HCT116 (cell line): Measurements from ENCODE around the gene PIEZO2.

Source experiments
- CBX3 ChIP-seq: IDR thresholded peaks from 2 replicates; pipeline ENCODE4 v1.6.1; 2012; ENCODE audit warnings: low read depth
- EZH2 ChIP-seq: fragments of 200-600 bp; sonication (generic); IDR thresholded peaks from 2 replicates; pipeline ENCODE4 v1.6.1; 2017; ENCODE audit warnings: antibody characterized with exemption, mixed run types
- EZH2phosphoT487 ChIP-seq: fragments of 200-600 bp; IDR thresholded peaks from 2 replicates; pipeline ENCODE4 v1.6.1; 2018; ENCODE audit warnings: antibody characterized with exemption, borderline replicate concordance
- JUND ChIP-seq: IDR thresholded peaks from 2 replicates; pipeline ENCODE4 v1.6.1; 2012
- POLR2A ChIP-seq: IDR thresholded peaks from 2 replicates; pipeline ENCODE4 v1.7.0; 2011; ENCODE audit warnings: borderline replicate concordance; ENCODE audit not compliant: insufficient read depth, insufficient read length; ENCODE audit errors: extremely low read depth
- RAD21 ChIP-seq: IDR thresholded peaks from 2 replicates; pipeline ENCODE4 v1.6.1; 2012; ENCODE audit warnings: low read depth, mild to moderate bottlenecking
- YY1 ChIP-seq: IDR thresholded peaks from 2 replicates; pipeline ENCODE4 v1.6.1; 2011; ENCODE audit warnings: low read length, low read depth, moderate library complexity, mild to moderate bottlenecking; ENCODE audit not compliant: insufficient replicate concordance; ENCODE audit errors: extremely low read depth
- ZNF274 ChIP-seq: fragments of 200-500 bp; sonication (Bioruptor generic); IDR thresholded peaks from 2 replicates; pipeline ENCODE4 v1.6.1; 2014; ENCODE audit warnings: mild to moderate bottlenecking, low read depth, low read length, inconsistent platforms
- TF ChIP-seq, protein P1 (sequence below): IDR thresholded peaks from 2 replicates; pipeline ENCODE4 v1.6.1; 2012; ENCODE audit warnings: low read depth
- TF ChIP-seq, protein P2 (sequence below): IDR thresholded peaks from 2 replicates; pipeline ENCODE4 v1.6.1; 2012
- TF ChIP-seq, protein P3 (sequence below), 3 experiments: fragments of 200-600 bp in 1 of 3; sonication (generic) in 1 of 3; IDR thresholded peaks in 2 of 3; conservative IDR thresholded peaks in 1 of 3; 2 replicates each; pipeline ENCODE4 v1.5.1; 2012 to 2017; ENCODE audit warnings: low read depth in 2 of 3, low read length in 2 of 3, antibody characterized with exemption in 1 of 3, borderline replicate concordance in 1 of 3, control low read depth in 1 of 3, mild to moderate bottlenecking in 1 of 3, mixed read lengths in 1 of 3, mixed run types in 1 of 3, moderate library complexity in 1 of 3; ENCODE audit not compliant: insufficient read depth in 1 of 3

DNA sequence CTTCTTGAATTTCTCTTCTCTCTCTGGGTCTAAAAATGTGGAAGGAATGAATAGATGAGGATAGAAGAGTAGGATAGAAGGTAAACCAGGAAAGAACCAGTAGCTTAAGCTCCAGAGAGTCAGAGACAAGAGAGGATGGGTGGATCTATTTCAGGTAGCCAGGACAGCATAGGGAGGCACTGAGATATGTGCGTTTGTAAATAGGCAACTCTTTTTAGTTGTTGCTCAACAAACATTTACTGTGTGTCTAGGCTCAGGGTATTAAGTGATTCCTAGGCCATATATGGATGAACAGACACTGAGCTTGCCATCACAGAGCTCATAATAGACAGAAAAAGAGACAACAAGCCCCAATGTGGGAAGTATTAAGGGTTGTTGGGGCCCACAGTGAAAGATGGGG, 463.1 kb downstream of the PIEZO2 start:
- TF ChIP-seq, protein P1, sequence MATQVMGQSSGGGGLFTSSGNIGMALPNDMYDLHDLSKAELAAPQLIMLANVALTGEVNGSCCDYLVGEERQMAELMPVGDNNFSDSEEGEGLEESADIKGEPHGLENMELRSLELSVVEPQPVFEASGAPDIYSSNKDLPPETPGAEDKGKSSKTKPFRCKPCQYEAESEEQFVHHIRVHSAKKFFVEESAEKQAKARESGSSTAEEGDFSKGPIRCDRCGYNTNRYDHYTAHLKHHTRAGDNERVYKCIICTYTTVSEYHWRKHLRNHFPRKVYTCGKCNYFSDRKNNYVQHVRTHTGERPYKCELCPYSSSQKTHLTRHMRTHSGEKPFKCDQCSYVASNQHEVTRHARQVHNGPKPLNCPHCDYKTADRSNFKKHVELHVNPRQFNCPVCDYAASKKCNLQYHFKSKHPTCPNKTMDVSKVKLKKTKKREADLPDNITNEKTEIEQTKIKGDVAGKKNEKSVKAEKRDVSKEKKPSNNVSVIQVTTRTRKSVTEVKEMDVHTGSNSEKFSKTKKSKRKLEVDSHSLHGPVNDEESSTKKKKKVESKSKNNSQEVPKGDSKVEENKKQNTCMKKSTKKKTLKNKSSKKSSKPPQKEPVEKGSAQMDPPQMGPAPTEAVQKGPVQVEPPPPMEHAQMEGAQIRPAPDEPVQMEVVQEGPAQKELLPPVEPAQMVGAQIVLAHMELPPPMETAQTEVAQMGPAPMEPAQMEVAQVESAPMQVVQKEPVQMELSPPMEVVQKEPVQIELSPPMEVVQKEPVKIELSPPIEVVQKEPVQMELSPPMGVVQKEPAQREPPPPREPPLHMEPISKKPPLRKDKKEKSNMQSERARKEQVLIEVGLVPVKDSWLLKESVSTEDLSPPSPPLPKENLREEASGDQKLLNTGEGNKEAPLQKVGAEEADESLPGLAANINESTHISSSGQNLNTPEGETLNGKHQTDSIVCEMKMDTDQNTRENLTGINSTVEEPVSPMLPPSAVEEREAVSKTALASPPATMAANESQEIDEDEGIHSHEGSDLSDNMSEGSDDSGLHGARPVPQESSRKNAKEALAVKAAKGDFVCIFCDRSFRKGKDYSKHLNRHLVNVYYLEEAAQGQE = no peak
- TF ChIP-seq ZNF274 (no peak), EZH2 (no peak), POLR2A (no peak), CBX3 (no peak), EZH2phosphoT487 (no peak), YY1 (no peak), RAD21 (no peak), JUND (no peak)
- TF ChIP-seq, protein P2, sequence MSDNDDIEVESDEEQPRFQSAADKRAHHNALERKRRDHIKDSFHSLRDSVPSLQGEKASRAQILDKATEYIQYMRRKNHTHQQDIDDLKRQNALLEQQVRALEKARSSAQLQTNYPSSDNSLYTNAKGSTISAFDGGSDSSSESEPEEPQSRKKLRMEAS = no peak
- TF ChIP-seq, protein P3, sequence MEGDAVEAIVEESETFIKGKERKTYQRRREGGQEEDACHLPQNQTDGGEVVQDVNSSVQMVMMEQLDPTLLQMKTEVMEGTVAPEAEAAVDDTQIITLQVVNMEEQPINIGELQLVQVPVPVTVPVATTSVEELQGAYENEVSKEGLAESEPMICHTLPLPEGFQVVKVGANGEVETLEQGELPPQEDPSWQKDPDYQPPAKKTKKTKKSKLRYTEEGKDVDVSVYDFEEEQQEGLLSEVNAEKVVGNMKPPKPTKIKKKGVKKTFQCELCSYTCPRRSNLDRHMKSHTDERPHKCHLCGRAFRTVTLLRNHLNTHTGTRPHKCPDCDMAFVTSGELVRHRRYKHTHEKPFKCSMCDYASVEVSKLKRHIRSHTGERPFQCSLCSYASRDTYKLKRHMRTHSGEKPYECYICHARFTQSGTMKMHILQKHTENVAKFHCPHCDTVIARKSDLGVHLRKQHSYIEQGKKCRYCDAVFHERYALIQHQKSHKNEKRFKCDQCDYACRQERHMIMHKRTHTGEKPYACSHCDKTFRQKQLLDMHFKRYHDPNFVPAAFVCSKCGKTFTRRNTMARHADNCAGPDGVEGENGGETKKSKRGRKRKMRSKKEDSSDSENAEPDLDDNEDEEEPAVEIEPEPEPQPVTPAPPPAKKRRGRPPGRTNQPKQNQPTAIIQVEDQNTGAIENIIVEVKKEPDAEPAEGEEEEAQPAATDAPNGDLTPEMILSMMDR (IDR thresholded peaks at IDR 0.05 in 2 of 3, conservative IDR thresholded peaks at IDR 0.05 in 1 of 3; ENCODE audit: borderline replicate concordance in 1 of 3, insufficient read depth in 1 of 3, low read depth in 2 of 3, low read length in 2 of 3) = no peak
